HEK293T (cell line): ENCODE results near the gene NRG3.

Experiments
- CTBP1 ChIP-seq: fragments of 450-650 bp; IDR thresholded peaks from 2 replicates; pipeline ENCODE4 v1.6.1; 2016; ENCODE audit warnings: borderline replicate concordance
- FOXK2 ChIP-seq: fragments of 450-650 bp; IDR thresholded peaks from 2 replicates; pipeline ENCODE4 v1.6.1; 2016; ENCODE audit warnings: mild to moderate bottlenecking
- FOXM1 ChIP-seq: fragments of 450-650 bp; IDR thresholded peaks from 2 replicates; pipeline ENCODE4 v1.6.1; 2017; ENCODE audit warnings: mild to moderate bottlenecking, borderline replicate concordance
- HDGF ChIP-seq: fragments of 450-650 bp; IDR thresholded peaks from 2 replicates; pipeline ENCODE4 v1.6.1; 2017; ENCODE audit warnings: antibody characterized with exemption, borderline replicate concordance
- SP1 ChIP-seq: fragments of 450-650 bp; IDR thresholded peaks from 2 replicates; pipeline ENCODE4 v1.6.1; 2017
- TARDBP ChIP-seq: fragments of 450-650 bp; IDR thresholded peaks from 2 replicates; pipeline ENCODE4 v1.6.1; 2016
- TF ChIP-seq, protein P1 (sequence below): fragments of 450-650 bp; IDR thresholded peaks from 2 replicates; pipeline ENCODE4 v1.6.1; 2016

DNA sequence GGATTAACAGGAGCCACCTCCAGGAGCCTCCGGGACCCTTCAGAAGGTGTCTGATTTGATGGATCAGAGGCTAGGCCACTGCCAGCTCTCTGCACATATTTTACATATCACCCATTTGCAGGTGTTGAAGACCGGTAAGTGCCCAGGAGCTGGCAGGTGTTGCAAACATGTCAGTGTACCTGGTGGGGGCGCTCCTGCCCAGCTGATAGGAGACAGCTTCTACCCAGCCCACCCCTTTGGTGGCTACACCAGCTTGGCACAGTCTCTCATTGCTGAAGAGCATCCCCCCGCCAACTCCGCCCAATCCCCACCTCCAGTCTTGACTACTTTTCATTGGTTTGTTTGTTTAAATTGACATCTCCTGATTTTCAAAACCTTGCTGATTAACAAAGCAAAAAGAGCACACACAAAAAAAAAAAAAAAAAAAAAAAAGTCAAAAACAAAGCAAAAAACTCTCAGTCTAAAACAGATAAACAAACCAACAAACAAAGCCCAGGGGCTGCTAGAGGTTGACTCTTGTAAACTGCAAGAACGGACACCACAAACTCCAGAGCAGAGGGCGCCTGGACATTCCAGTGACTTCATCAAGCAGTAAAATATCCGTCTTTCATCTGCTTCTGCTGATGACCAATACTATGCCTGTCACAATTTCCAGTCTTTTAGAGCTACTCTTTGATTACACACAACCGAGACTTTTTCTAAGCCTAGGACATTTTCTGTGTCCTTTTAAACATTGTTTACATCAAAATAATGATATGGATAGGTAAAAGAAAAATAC lies 275.3 kb downstream of the NRG3 start:
- TF ChIP-seq, protein P1, sequence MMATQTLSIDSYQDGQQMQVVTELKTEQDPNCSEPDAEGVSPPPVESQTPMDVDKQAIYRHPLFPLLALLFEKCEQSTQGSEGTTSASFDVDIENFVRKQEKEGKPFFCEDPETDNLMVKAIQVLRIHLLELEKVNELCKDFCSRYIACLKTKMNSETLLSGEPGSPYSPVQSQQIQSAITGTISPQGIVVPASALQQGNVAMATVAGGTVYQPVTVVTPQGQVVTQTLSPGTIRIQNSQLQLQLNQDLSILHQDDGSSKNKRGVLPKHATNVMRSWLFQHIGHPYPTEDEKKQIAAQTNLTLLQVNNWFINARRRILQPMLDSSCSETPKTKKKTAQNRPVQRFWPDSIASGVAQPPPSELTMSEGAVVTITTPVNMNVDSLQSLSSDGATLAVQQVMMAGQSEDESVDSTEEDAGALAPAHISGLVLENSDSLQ, result no peak
- TF ChIP-seq TARDBP (no peak), CTBP1 (no peak), SP1 (no peak), FOXK2 (no peak), FOXM1 (no peak), HDGF (no peak)
